Measurements from ENCODE around the gene KMT2C.
"Not testable (repeated sequence)": the region's sequence is repeated elsewhere in the genome, so short reads cannot be mapped to it uniquely, and the experiment has no call there.

KMT2C gene

GRCh38 chr7:152286972-152287371, 148.8 kb downstream of the KMT2C start:
- ATAC-seq = not testable (repeated sequence)

GRCh38 chr7:152286219-152286618, 149.6 kb downstream of the KMT2C start:
- ATAC-seq = not testable (repeated sequence)

GRCh38 chr7:152284998-152285397, 150.8 kb downstream of the KMT2C start:
- not testable (repeated sequence) for ATAC-seq

- ATAC-seq = not testable (repeated sequence)
Measured at GRCh38 chr7:152277687-152278086, 158.1 kb downstream of the KMT2C start.

GRCh38 chr7:152270427-152270826, 165.4 kb downstream of the KMT2C start:
- ATAC-seq = not testable (repeated sequence)

- not testable (repeated sequence) for ATAC-seq
Measured at GRCh38 chr7:152266859-152267258, 168.9 kb downstream of the KMT2C start.

- ATAC-seq = not testable (repeated sequence)
Measured at GRCh38 chr7:152264915-152265314, 170.9 kb downstream of the KMT2C start.

- not testable (repeated sequence) for ATAC-seq
Measured at GRCh38 chr7:152262146-152262545, 173.7 kb downstream of the KMT2C start.

- ATAC-seq = not testable (repeated sequence)
Measured at GRCh38 chr7:152259645-152260044, 176.2 kb downstream of the KMT2C start.

GRCh38 chr7:152247851-152248250, 188.0 kb downstream of the KMT2C start:
- ATAC-seq = not testable (repeated sequence)

GRCh38 chr7:152245417-152245816, 190.4 kb downstream of the KMT2C start:
- not testable (repeated sequence) for ATAC-seq

- ATAC-seq = not testable (repeated sequence)
Measured at GRCh38 chr7:152243464-152243863, 192.3 kb downstream of the KMT2C start.

- not testable (repeated sequence) for ATAC-seq
Measured at GRCh38 chr7:152241301-152241700, 194.5 kb downstream of the KMT2C start.

GRCh38 chr7:152236306-152236705, 199.5 kb downstream of the KMT2C start:
- not testable (repeated sequence) for ATAC-seq

- ATAC-seq = not testable (repeated sequence)
Measured at GRCh38 chr7:152234421-152234820, 201.4 kb downstream of the KMT2C start.

- no peak for ATAC-seq
Measured at GRCh38 chr7:152231089-152231488, 204.7 kb downstream of the KMT2C start.

GRCh38 chr7:152219556-152219955, 216.2 kb downstream of the KMT2C start:
- ATAC-seq = not testable (repeated sequence)

- ATAC-seq = not testable (repeated sequence)
Measured at GRCh38 chr7:152208766-152209165, 227.0 kb downstream of the KMT2C start.

GRCh38 chr7:152204417-152204816, 231.4 kb downstream of the KMT2C start:
- ATAC-seq = not testable (repeated sequence)

GRCh38 chr7:152203095-152203494, 232.7 kb downstream of the KMT2C start:
- ATAC-seq = no peak

- no peak for ATAC-seq
Measured at GRCh38 chr7:152202056-152202455, 233.7 kb downstream of the KMT2C start.

- no peak for ATAC-seq
Measured at GRCh38 chr7:152200395-152200794, 235.4 kb downstream of the KMT2C start.

GRCh38 chr7:152196391-152196790, 239.4 kb downstream of the KMT2C start:
- no peak for ATAC-seq

- ATAC-seq = no peak
Measured at GRCh38 chr7:152193880-152194279, 241.9 kb downstream of the KMT2C start.

GRCh38 chr7:152189061-152189460, 246.7 kb downstream of the KMT2C start:
- no peak for ATAC-seq
